ENCODE results near the gene CHRNA1.
A peak's percentile ranks its signal among the peaks of the same experiment; 100 is the strongest.

The CHRNA1 gene

GRCh38 chr2:174776223-174776622, 12.0 kb upstream of the CHRNA1 start:
- TF ChIP-seq CTCF (conservative IDR thresholded peaks at IDR 0.05) = peak; percentile 34
- no peak overlapping the region for H3K27ac ChIP-seq

GRCh38 chr2:174775571-174775980, 11.3 kb upstream of the CHRNA1 start:
- no peak overlapping the region for H3K27ac ChIP-seq
- no peak for TF ChIP-seq CTCF (conservative IDR thresholded peaks at IDR 0.05)

- no peak overlapping the region for H3K27ac ChIP-seq
- TF ChIP-seq CTCF (conservative IDR thresholded peaks at IDR 0.05) = no peak
Measured at GRCh38 chr2:174774886-174775285, 10.6 kb upstream of the CHRNA1 start.

- H3K27ac ChIP-seq = no peak overlapping the region
- no peak for TF ChIP-seq CTCF (conservative IDR thresholded peaks at IDR 0.05)
Measured at GRCh38 chr2:174773215-174773614, 8.9 kb upstream of the CHRNA1 start.

- no peak for TF ChIP-seq CTCF (conservative IDR thresholded peaks at IDR 0.05)
- H3K27ac ChIP-seq = no peak overlapping the region
Measured at GRCh38 chr2:174772472-174772801, 8.2 kb upstream of the CHRNA1 start.

- TF ChIP-seq CTCF (conservative IDR thresholded peaks at IDR 0.05) = peak; percentile 86
- peak overlapping the region; percentile 27; the same call in 1 of the 2 replicates for H3K27ac ChIP-seq
Measured at GRCh38 chr2:174771631-174772471, 7.6 kb upstream of the CHRNA1 start.

GRCh38 chr2:174771136-174771535, 6.9 kb upstream of the CHRNA1 start:
- no peak for TF ChIP-seq CTCF (conservative IDR thresholded peaks at IDR 0.05)
- H3K27ac ChIP-seq = no peak overlapping the region

Data from VCaP (cell line).